SK-N-SH treated with all-trans-retinoic acid at 6 μM for 48 hours (cell line): ENCODE data around the gene RETREG3.

Source experiments
- ATAC-seq: fragments of 200-7000 bp; cut with Tn5 transposase; 3 replicates; pipeline ENCODE4 v1.9.1; 2020; ENCODE audit warnings: mild to moderate bottlenecking, moderate library complexity
- BACH2 ChIP-seq: fragments of 250-450 bp; sonication (Bioruptor Pico); IDR thresholded peaks from 2 replicates; pipeline ENCODE4 v1.9.0; 2021; ENCODE audit warnings: mild to moderate bottlenecking, borderline replicate concordance
- CREB5 ChIP-seq: fragments of 250-450 bp; sonication (Bioruptor Pico); IDR thresholded peaks from 2 replicates; pipeline ENCODE4 v1.5.1; 2020; ENCODE audit warnings: low read depth, mild to moderate bottlenecking, moderate library complexity
- ESRRG ChIP-seq: fragments of 250-450 bp; sonication (Bioruptor Pico); IDR thresholded peaks from 2 replicates; pipeline ENCODE4 v1.6.1; 2021; ENCODE audit warnings: mild to moderate bottlenecking
- ISL1 ChIP-seq: fragments of 250-450 bp; sonication (Bioruptor Pico); IDR thresholded peaks from 2 replicates; pipeline ENCODE4 v2.1.2; 2022; ENCODE audit warnings: mild to moderate bottlenecking, moderate library complexity
- OSR1 ChIP-seq: fragments of 250-450 bp; sonication (Bioruptor Pico); IDR thresholded peaks from 2 replicates; pipeline ENCODE4 v1.8.0; 2022; ENCODE audit warnings: moderate library complexity, mild to moderate bottlenecking, inconsistent platforms
- PATZ1 ChIP-seq: fragments of 250-450 bp; sonication (Bioruptor Pico); IDR thresholded peaks from 2 replicates; pipeline ENCODE4 v1.8.0; 2020; ENCODE audit warnings: mild to moderate bottlenecking, moderate library complexity, borderline replicate concordance
- POU6F1 ChIP-seq: fragments of 250-450 bp; sonication (Bioruptor Pico); IDR thresholded peaks from 2 replicates; pipeline ENCODE4 v1.8.0; 2021; ENCODE audit warnings: low read depth, mild to moderate bottlenecking, moderate library complexity, borderline replicate concordance
- RARB ChIP-seq: fragments of 250-450 bp; sonication (Bioruptor Pico); IDR thresholded peaks from 2 replicates; pipeline ENCODE4 v1.8.0; 2021; ENCODE audit warnings: mild to moderate bottlenecking, moderate library complexity
- SNAI2 ChIP-seq: fragments of 250-450 bp; sonication (Bioruptor Pico); IDR thresholded peaks from 2 replicates; pipeline ENCODE4 v1.5.0; 2020; ENCODE audit warnings: mild to moderate bottlenecking, moderate library complexity
- TCF4 ChIP-seq: fragments of 250-450 bp; sonication (Bioruptor Pico); IDR thresholded peaks from 2 replicates; pipeline ENCODE4 v1.8.0; 2021; ENCODE audit warnings: mild to moderate bottlenecking, moderate library complexity, borderline replicate concordance
- TOX ChIP-seq: fragments of 250-450 bp; sonication (Bioruptor Pico); IDR thresholded peaks from 2 replicates; pipeline ENCODE4 v1.8.0; 2021; ENCODE audit warnings: mild to moderate bottlenecking, moderate library complexity, borderline replicate concordance
- TSHZ2 ChIP-seq: fragments of 250-450 bp; sonication (Bioruptor Pico); IDR thresholded peaks from 2 replicates; pipeline ENCODE4 v1.5.0; 2020; ENCODE audit warnings: mild to moderate bottlenecking, moderate library complexity
- ZC3H10 ChIP-seq: fragments of 250-450 bp; sonication (Bioruptor Pico); IDR thresholded peaks from 2 replicates; pipeline ENCODE4 v1.5.1; 2021; ENCODE audit warnings: mild to moderate bottlenecking, moderate library complexity
- ZFP3 ChIP-seq: fragments of 250-450 bp; sonication (Bioruptor Pico); IDR thresholded peaks from 2 replicates; pipeline ENCODE4 v1.5.0; 2020; ENCODE audit warnings: mild to moderate bottlenecking, moderate library complexity
- ZFP30 ChIP-seq: fragments of 450-650 bp; formaldehyde crosslinking; IDR thresholded peaks from 2 replicates; pipeline ENCODE4 v1.5.0; 2022; ENCODE audit warnings: mild to moderate bottlenecking, moderate library complexity
- ZNF565 ChIP-seq: fragments of 450-650 bp; formaldehyde crosslinking; conservative IDR thresholded peaks from 2 replicates; pipeline ENCODE4 v1.5.0; 2020; ENCODE audit warnings: low read depth, mild to moderate bottlenecking, moderate library complexity
- ZNF70 ChIP-seq: fragments of 450-650 bp; formaldehyde crosslinking; IDR thresholded peaks from 2 replicates; pipeline ENCODE4 v1.5.0; 2020; ENCODE audit warnings: mild to moderate bottlenecking, moderate library complexity
- ZNF8 ChIP-seq: fragments of 450-650 bp; formaldehyde crosslinking; IDR thresholded peaks from 2 replicates; pipeline ENCODE4 v1.5.0; 2020; ENCODE audit warnings: mild to moderate bottlenecking, moderate library complexity

The RETREG3 gene

GRCh38 chr17:42653179-42654124, 44.3 kb upstream of the RETREG3 start:
- peak; percentile 89 for ATAC-seq
- TF ChIP-seq PATZ1 (no peak), ZNF565 (CRISPR knock-in tag) (no peak), RARB (no peak), TCF4 (peak; percentile 95), OSR1 (no peak), TSHZ2 (CRISPR knock-in tag) (peak; percentile 86)

- TF ChIP-seq POU6F1 (CRISPR knock-in tag) (no peak), BACH2 (CRISPR knock-in tag) (no peak), SNAI2 (CRISPR knock-in tag) (no peak)
- ATAC-seq, result no peak
These were observed 42.2 kb upstream of the RETREG3 start for GRCh38 chr17:42651392-42651791.

- no peak for TF ChIP-seq ZNF8 (CRISPR knock-in tag)
- TF ChIP-seq RARB, result no peak
- no peak for TF ChIP-seq CREB5 (CRISPR knock-in tag)
- no peak for TF ChIP-seq TSHZ2 (CRISPR knock-in tag)
- no peak for TF ChIP-seq SNAI2 (CRISPR knock-in tag)
- no peak for TF ChIP-seq TOX (CRISPR knock-in tag)
- TF ChIP-seq, all 23 proteins: peak for 0
- no peak for ATAC-seq
These were observed 38.6 kb upstream of the RETREG3 start for GRCh38 chr17:42647778-42648177.

- no peak for ATAC-seq
- TF ChIP-seq POU6F1 (CRISPR knock-in tag) (no peak), ZNF565 (CRISPR knock-in tag) (no peak), BACH2 (CRISPR knock-in tag) (no peak), ZFP30 (CRISPR knock-in tag) (no peak), ZFP3 (no peak), ESRRG (CRISPR knock-in tag) (no peak), PATZ1 (no peak), ZNF8 (CRISPR knock-in tag) (no peak), ZNF70 (CRISPR knock-in tag) (no peak), ISL1 (CRISPR knock-in tag) (no peak), RARB (no peak), ZC3H10 (CRISPR knock-in tag) (no peak), CREB5 (CRISPR knock-in tag) (no peak), TOX (CRISPR knock-in tag) (no peak)
These were observed 33.2 kb upstream of the RETREG3 start for GRCh38 chr17:42642336-42642735.
